HEK293 (cell line): Measurements from ENCODE around the gene PRDM5.
A peak's percentile ranks its signal among the peaks of the same experiment; 100 is the strongest.

Source experiments
- CTCF ChIA-PET: fragments of 350-600 bp; formaldehyde crosslinking; extraction: SDS; loops from one replicate; lab custom pipeline; 2021; ENCODE audit warnings: antibody characterized with exemption; lab: Yijun Ruan, JAX
- POLR2A ChIA-PET: fragments of 300-600 bp; formaldehyde crosslinking; extraction: SDS; loops from one replicate; lab custom pipeline; 2020; ENCODE audit warnings: antibody characterized with exemption, inconsistent platforms; lab: Yijun Ruan, JAX
- H3K27ac ChIP-seq: fragments of 200-500 bp; sonication (Bioruptor generic); 2 replicates; pipeline ENCODE4 v1.5.1; 2014; ENCODE audit warnings: low read depth, low read length, control low read depth, inconsistent platforms; ENCODE audit errors: extremely low read depth
- H3K36me3 ChIP-seq, 2 experiments: fragments of 200-500 bp in 1 of 2; sonication (Bioruptor generic) in 1 of 2; 1 replicate in 1 of 2; 2 replicates in 1 of 2; pipeline ENCODE4 v1.5.1; 2014 to 2017; ENCODE audit warnings: inconsistent platforms in 2 of 2, low read length in 2 of 2; ENCODE audit not compliant: control insufficient read depth in 2 of 2, insufficient read depth in 1 of 2
- H3K4me1 ChIP-seq: fragments of 200-500 bp; sonication (Bioruptor generic); 2 replicates; pipeline ENCODE4 v1.5.1; 2014; ENCODE audit warnings: mild to moderate bottlenecking, low read length, inconsistent platforms; ENCODE audit not compliant: control insufficient read depth, insufficient read depth
- H3K4me3 ChIP-seq: 2 replicates; pipeline ENCODE4 v1.5.1; 2011; ENCODE audit warnings: low read depth, mild to moderate bottlenecking, control low read depth, low read length, moderate library complexity
- H3K9me3 ChIP-seq: fragments of 200-500 bp; sonication (Bioruptor generic); 2 replicates; pipeline ENCODE4 v1.5.1; 2014; ENCODE audit warnings: low read depth, low read length, inconsistent platforms; ENCODE audit not compliant: control insufficient read depth, insufficient read depth
- PRDM6 ChIP-seq: fragments of 450-650 bp; formaldehyde crosslinking; IDR thresholded peaks from 2 replicates; pipeline ENCODE4 v1.5.1; 2017; ENCODE audit warnings: missing biosample characterization, missing genetic modification characterization
- YY1 ChIP-seq: fragments of 450-650 bp; formaldehyde crosslinking; IDR thresholded peaks from 2 replicates; pipeline ENCODE4 v1.5.1; 2018; ENCODE audit warnings: missing biosample characterization, missing genetic modification characterization
- ZBTB20 ChIP-seq: fragments of 450-650 bp; formaldehyde crosslinking; IDR thresholded peaks from 2 replicates; pipeline ENCODE4 v1.5.1; 2016; ENCODE audit warnings: missing biosample characterization, missing genetic modification characterization
- ZNF138 ChIP-seq: fragments of 450-650 bp; formaldehyde crosslinking; IDR thresholded peaks from 2 replicates; pipeline ENCODE4 v1.5.1; 2016; ENCODE audit warnings: missing biosample characterization, missing genetic modification characterization, borderline replicate concordance
- ZNF202 ChIP-seq: fragments of 450-650 bp; formaldehyde crosslinking; IDR thresholded peaks from 2 replicates; pipeline ENCODE4 v1.5.1; 2016; ENCODE audit warnings: missing biosample characterization, missing genetic modification characterization, borderline replicate concordance
- ZNF214 ChIP-seq: fragments of 450-650 bp; formaldehyde crosslinking; IDR thresholded peaks from 2 replicates; pipeline ENCODE4 v1.5.1; 2017; ENCODE audit warnings: missing biosample characterization, mild to moderate bottlenecking, missing genetic modification characterization, borderline replicate concordance
- ZNF354C ChIP-seq: fragments of 450-650 bp; formaldehyde crosslinking; IDR thresholded peaks from 2 replicates; pipeline ENCODE4 v1.5.1; 2016; ENCODE audit warnings: missing biosample characterization, missing genetic modification characterization, low read depth, borderline replicate concordance
- ZNF48 ChIP-seq: fragments of 450-650 bp; formaldehyde crosslinking; IDR thresholded peaks from 2 replicates; pipeline ENCODE4 v1.5.1; 2016; ENCODE audit warnings: missing biosample characterization, missing genetic modification characterization
- ZNF558 ChIP-seq: fragments of 450-650 bp; formaldehyde crosslinking; IDR thresholded peaks from 2 replicates; pipeline ENCODE4 v1.5.1; 2016; ENCODE audit warnings: missing biosample characterization, missing genetic modification characterization
- ZNF621 ChIP-seq: fragments of 450-650 bp; formaldehyde crosslinking; IDR thresholded peaks from 2 replicates; pipeline ENCODE4 v1.5.1; 2017; ENCODE audit warnings: missing biosample characterization, missing genetic modification characterization
- ZNF624 ChIP-seq: fragments of 450-650 bp; formaldehyde crosslinking; IDR thresholded peaks from 2 replicates; pipeline ENCODE4 v1.5.1; 2017; ENCODE audit warnings: missing biosample characterization, missing genetic modification characterization
- ZNF660 ChIP-seq: fragments of 450-650 bp; IDR thresholded peaks from 2 replicates; pipeline ENCODE4 v1.5.1; 2018; ENCODE audit warnings: missing biosample characterization, mild to moderate bottlenecking, missing genetic modification characterization
- ZSCAN4 ChIP-seq: fragments of 450-650 bp; formaldehyde crosslinking; IDR thresholded peaks from 2 replicates; pipeline ENCODE4 v1.5.1; 2017; ENCODE audit warnings: missing biosample characterization, missing genetic modification characterization
- TF ChIP-seq, protein P1 (sequence below): fragments of 450-650 bp; formaldehyde crosslinking; IDR thresholded peaks from 2 replicates; pipeline ENCODE4 v1.5.1; 2016; ENCODE audit warnings: missing biosample characterization, missing genetic modification characterization
- TF ChIP-seq, protein P2 (sequence below): fragments of 450-650 bp; IDR thresholded peaks from 2 replicates; pipeline ENCODE4 v1.5.1; 2018; ENCODE audit warnings: missing biosample characterization, mild to moderate bottlenecking, missing genetic modification characterization

The PRDM5 gene

GRCh38 chr4:120942776-120943175 lies 20.2 kb upstream of the PRDM5 start:
- CTCF ChIA-PET: no interaction called here
- Histone ChIP-seq H3K36me3 (no peaks in the 10 kb centered on the region), H3K4me1 (no peaks in the 10 kb centered on the region), H3K9me3 (no peaks in the 10 kb centered on the region), H3K4me3 (no peak overlapping the region), H3K27ac (no peak overlapping the region)
- no peak for TF ChIP-seq ZNF558 (tag by site-specific recombination)
- TF ChIP-seq ZNF48: no peak
- TF ChIP-seq PRDM6 (tag by site-specific recombination): peak; percentile 54; the same call in 1 of the 2 replicates
- no peak for TF ChIP-seq ZNF214
- no peak for TF ChIP-seq ZNF660 (tag by site-specific recombination)
- TF ChIP-seq ZNF138 (tag by site-specific recombination): no peak
- TF ChIP-seq, protein P1, sequence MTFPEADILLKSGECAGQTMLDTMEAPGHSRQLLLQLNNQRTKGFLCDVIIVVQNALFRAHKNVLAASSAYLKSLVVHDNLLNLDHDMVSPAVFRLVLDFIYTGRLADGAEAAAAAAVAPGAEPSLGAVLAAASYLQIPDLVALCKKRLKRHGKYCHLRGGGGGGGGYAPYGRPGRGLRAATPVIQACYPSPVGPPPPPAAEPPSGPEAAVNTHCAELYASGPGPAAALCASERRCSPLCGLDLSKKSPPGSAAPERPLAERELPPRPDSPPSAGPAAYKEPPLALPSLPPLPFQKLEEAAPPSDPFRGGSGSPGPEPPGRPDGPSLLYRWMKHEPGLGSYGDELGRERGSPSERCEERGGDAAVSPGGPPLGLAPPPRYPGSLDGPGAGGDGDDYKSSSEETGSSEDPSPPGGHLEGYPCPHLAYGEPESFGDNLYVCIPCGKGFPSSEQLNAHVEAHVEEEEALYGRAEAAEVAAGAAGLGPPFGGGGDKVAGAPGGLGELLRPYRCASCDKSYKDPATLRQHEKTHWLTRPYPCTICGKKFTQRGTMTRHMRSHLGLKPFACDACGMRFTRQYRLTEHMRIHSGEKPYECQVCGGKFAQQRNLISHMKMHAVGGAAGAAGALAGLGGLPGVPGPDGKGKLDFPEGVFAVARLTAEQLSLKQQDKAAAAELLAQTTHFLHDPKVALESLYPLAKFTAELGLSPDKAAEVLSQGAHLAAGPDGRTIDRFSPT: no peak
- no peak for TF ChIP-seq ZBTB20
- TF ChIP-seq ZNF354C (tag by site-specific recombination): no peak
- POLR2A ChIA-PET: no interaction called here

DNA sequence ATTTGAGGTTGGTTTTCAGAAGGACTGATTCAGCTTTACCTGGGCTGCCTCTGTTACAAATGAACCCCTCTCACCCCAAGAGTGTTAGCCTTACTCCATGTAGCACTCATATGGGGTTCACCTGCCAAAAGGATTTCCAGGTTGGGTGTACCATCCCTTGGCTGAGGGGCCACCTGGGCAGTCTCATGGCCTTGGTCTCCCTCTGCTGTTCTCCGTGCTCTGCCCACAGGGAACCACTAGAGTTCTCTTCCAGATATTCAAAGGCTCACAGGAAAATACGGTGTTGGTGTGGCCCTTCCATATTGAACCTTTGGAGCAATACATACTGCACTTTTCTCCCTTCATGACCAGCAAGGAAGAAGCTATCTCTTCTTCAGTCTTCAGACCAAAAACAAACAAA lies 18.0 kb upstream of the PRDM5 start:
- no peak for TF ChIP-seq ZNF202
- TF ChIP-seq YY1 (tag by site-specific recombination): no peak
- ChIA-PET CTCF (interaction anchor here (0.6 kb wide), 1 partner anchor 1428 kb away, joined by 3 read pairs; no protein-coding TSS in a partner anchor), POLR2A (no interaction called here)

GRCh38 chr4:120939693-120940092 lies 17.2 kb upstream of the PRDM5 start:
- Histone ChIP-seq H3K9me3 (no peaks in the 10 kb centered on the region), H3K27ac (no peak overlapping the region), H3K4me1 (no peaks in the 10 kb centered on the region), H3K36me3 (no peaks in the 10 kb centered on the region), H3K4me3 (no peak overlapping the region)
- TF ChIP-seq ZNF621 (tag by site-specific recombination) (no peak), ZNF624 (tag by site-specific recombination) (no peak)
- TF ChIP-seq, protein P2, sequence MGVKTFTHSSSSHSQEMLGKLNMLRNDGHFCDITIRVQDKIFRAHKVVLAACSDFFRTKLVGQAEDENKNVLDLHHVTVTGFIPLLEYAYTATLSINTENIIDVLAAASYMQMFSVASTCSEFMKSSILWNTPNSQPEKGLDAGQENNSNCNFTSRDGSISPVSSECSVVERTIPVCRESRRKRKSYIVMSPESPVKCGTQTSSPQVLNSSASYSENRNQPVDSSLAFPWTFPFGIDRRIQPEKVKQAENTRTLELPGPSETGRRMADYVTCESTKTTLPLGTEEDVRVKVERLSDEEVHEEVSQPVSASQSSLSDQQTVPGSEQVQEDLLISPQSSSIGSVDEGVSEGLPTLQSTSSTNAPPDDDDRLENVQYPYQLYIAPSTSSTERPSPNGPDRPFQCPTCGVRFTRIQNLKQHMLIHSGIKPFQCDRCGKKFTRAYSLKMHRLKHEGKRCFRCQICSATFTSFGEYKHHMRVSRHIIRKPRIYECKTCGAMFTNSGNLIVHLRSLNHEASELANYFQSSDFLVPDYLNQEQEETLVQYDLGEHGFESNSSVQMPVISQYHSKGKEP (tag by site-specific recombination): no peak
- ChIA-PET CTCF (interaction anchor here (0.6 kb wide), 2 partner anchors 791 to 1429 kb away, joined by 3 read pairs; no protein-coding TSS in a partner anchor), POLR2A (no interaction called here)

More for the DNA sequence above, 18.0 kb upstream of the PRDM5 start:
- no peaks in the 10 kb centered on the region for H3K9me3 ChIP-seq
- H3K4me3 ChIP-seq: no peak overlapping the region
- no peaks in the 10 kb centered on the region for H3K4me1 ChIP-seq
- H3K36me3 ChIP-seq: no peaks in the 10 kb centered on the region
- H3K27ac ChIP-seq: no peak overlapping the region

DNA sequence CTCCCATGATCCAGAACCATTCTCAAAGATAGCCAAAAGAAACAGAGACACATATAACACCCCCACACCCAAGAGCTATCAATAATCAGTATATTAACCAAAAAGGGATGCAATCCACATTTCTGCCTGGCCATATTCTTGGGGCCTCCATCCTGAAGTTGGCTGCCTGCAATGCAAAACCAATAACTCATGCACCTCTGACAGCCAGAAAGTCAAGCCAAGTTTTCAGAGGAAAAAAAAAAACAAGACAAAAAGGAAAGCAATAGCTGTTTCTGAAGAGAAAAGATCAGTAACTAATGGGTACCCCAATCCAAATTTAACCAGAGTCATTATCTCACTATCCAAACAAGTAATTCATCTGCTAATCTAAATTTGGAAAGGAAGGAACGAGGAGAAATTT lies 7.3 kb upstream of the PRDM5 start:
- Histone ChIP-seq H3K36me3 (no peaks in the 10 kb centered on the region), H3K4me1 (no peaks in the 10 kb centered on the region)
- CTCF ChIA-PET: no interaction called here
- TF ChIP-seq ZSCAN4 (tag by site-specific recombination): no peak
- TF ChIP-seq, all 188 proteins: peak for 0
- Histone ChIP-seq H3K27ac (no peak overlapping the region), H3K4me3 (no peak overlapping the region), H3K9me3 (no peaks in the 10 kb centered on the region)
- POLR2A ChIA-PET: no interaction called here
